IPS-18c (cell line): ENCODE results near the gene LAMA4.

ENCODE experiments used
- H3K4me3 ChIP-seq: 2 replicates; pipeline ENCODE4 v1.7.0; 2013; ENCODE audit warnings: low read depth, mild to moderate bottlenecking, low read length, moderate library complexity; ENCODE audit not compliant: insufficient read depth
- H3K9me3 ChIP-seq: one replicate; pipeline ENCODE4 v1.6.1; 2013; ENCODE audit warnings: mild to moderate bottlenecking, low read length, moderate library complexity; ENCODE audit not compliant: control insufficient read depth, insufficient read depth

Gene LAMA4

GRCh38 chr6:112189494-112189893, 64.9 kb downstream of the LAMA4 start:
- Histone ChIP-seq H3K4me3 (no peak overlapping the region), H3K9me3 (no peaks in the 10 kb centered on the region)

- no peaks in the 10 kb centered on the region for H3K9me3 ChIP-seq
- H3K4me3 ChIP-seq = no peak overlapping the region
Measured at GRCh38 chr6:112188906-112189305, 65.5 kb downstream of the LAMA4 start.

GRCh38 chr6:112187736-112188135, 66.6 kb downstream of the LAMA4 start:
- Histone ChIP-seq H3K4me3 (no peak overlapping the region), H3K9me3 (no peaks in the 10 kb centered on the region)

- H3K9me3 ChIP-seq = no peaks in the 10 kb centered on the region
Measured at GRCh38 chr6:112184951-112185350, 69.4 kb downstream of the LAMA4 start.

GRCh38 chr6:112183271-112183671, 71.1 kb downstream of the LAMA4 start:
- H3K9me3 ChIP-seq = no peaks in the 10 kb centered on the region
- H3K4me3 ChIP-seq = no peak overlapping the region

More at GRCh38 chr6:112184951-112185350, 69.4 kb downstream of the LAMA4 start:
- H3K4me3 ChIP-seq = no peak overlapping the region

- Histone ChIP-seq H3K4me3 (no peak overlapping the region), H3K9me3 (no peaks in the 10 kb centered on the region)
Measured at GRCh38 chr6:112181130-112181529, 73.2 kb downstream of the LAMA4 start.

- no peaks in the 10 kb centered on the region for H3K9me3 ChIP-seq
- no peak overlapping the region for H3K4me3 ChIP-seq
Measured at GRCh38 chr6:112180095-112180820, 74.1 kb downstream of the LAMA4 start.

- H3K9me3 ChIP-seq = no peaks in the 10 kb centered on the region
- no peak overlapping the region for H3K4me3 ChIP-seq
Measured at GRCh38 chr6:112179631-112180030, 74.7 kb downstream of the LAMA4 start.

GRCh38 chr6:112178846-112179245, 75.5 kb downstream of the LAMA4 start:
- Histone ChIP-seq H3K4me3 (no peak overlapping the region), H3K9me3 (no peaks in the 10 kb centered on the region)

GRCh38 chr6:112177092-112177491, 77.3 kb downstream of the LAMA4 start:
- H3K9me3 ChIP-seq = no peaks in the 10 kb centered on the region
- no peak overlapping the region for H3K4me3 ChIP-seq

GRCh38 chr6:112176175-112176574, 78.2 kb downstream of the LAMA4 start:
- Histone ChIP-seq H3K4me3 (no peak overlapping the region), H3K9me3 (no peaks in the 10 kb centered on the region)

GRCh38 chr6:112173221-112173804, 81.1 kb downstream of the LAMA4 start:
- Histone ChIP-seq H3K9me3 (no peaks in the 10 kb centered on the region), H3K4me3 (no peak overlapping the region)

- H3K9me3 ChIP-seq = no peaks in the 10 kb centered on the region
- no peak overlapping the region for H3K4me3 ChIP-seq
Measured at GRCh38 chr6:112172540-112172939, 81.8 kb downstream of the LAMA4 start.

- Histone ChIP-seq H3K9me3 (no peaks in the 10 kb centered on the region), H3K4me3 (no peak overlapping the region)
Measured at GRCh38 chr6:112169541-112169940, 84.8 kb downstream of the LAMA4 start.

GRCh38 chr6:112163295-112164257, 90.8 kb downstream of the LAMA4 start:
- no peaks in the 10 kb centered on the region for H3K9me3 ChIP-seq
- no peak overlapping the region for H3K4me3 ChIP-seq

- H3K4me3 ChIP-seq = no peak overlapping the region
- H3K9me3 ChIP-seq = no peaks in the 10 kb centered on the region
Measured at GRCh38 chr6:112160745-112161144, 93.6 kb downstream of the LAMA4 start.

- H3K9me3 ChIP-seq = no peaks in the 10 kb centered on the region
- H3K4me3 ChIP-seq = no peak overlapping the region
Measured at GRCh38 chr6:112156668-112157067, 97.7 kb downstream of the LAMA4 start.

GRCh38 chr6:112155886-112156285, 98.5 kb downstream of the LAMA4 start:
- Histone ChIP-seq H3K9me3 (no peaks in the 10 kb centered on the region), H3K4me3 (no peak overlapping the region)
